Left renal pelvis (tissue), 4 donors: ENCODE data around the gene NEURL1B. TPM values are rescaled to one million over a fixed set of nuclear protein-coding genes. Genes with fewer than 3 reads are reported as not detected.
A peak's percentile ranks its signal among the peaks of the same experiment; 100 is the strongest.
"Not testable (repeated sequence)": the region's sequence is repeated elsewhere in the genome, so short reads cannot be mapped to it uniquely, and the experiment has no call there.

Source experiments
- DNase-seq, 4 donors: peaks; one replicate each; pipeline ENCODE4 v3.0.0-alpha.2; 2013; ENCODE audit warnings: low read depth in 4 of 4, low spot score in 3 of 4
- polyA plus RNA-seq, 4 donors: library from polyadenylated mRNA; unstranded; fragments of 120-200 nt; gene quantifications; one replicate each; pipeline ENCODE4 v1.2.1, GENCODE V29; 2013; ENCODE audit not compliant: insufficient read length in 4 of 4

Gene NEURL1B, protein sequence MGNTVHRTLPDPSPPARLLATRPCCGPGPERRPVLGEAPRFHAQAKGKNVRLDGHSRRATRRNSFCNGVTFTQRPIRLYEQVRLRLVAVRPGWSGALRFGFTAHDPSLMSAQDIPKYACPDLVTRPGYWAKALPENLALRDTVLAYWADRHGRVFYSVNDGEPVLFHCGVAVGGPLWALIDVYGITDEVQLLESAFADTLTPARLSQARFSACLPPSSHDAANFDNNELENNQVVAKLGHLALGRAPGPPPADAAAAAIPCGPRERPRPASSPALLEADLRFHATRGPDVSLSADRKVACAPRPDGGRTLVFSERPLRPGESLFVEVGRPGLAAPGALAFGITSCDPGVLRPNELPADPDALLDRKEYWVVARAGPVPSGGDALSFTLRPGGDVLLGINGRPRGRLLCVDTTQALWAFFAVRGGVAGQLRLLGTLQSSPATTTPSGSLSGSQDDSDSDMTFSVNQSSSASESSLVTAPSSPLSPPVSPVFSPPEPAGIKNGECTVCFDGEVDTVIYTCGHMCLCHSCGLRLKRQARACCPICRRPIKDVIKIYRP
- 10 to 100 TPM; 14.8 to 16.1 (median 15.4) TPM for polyA plus RNA-seq

DNA sequence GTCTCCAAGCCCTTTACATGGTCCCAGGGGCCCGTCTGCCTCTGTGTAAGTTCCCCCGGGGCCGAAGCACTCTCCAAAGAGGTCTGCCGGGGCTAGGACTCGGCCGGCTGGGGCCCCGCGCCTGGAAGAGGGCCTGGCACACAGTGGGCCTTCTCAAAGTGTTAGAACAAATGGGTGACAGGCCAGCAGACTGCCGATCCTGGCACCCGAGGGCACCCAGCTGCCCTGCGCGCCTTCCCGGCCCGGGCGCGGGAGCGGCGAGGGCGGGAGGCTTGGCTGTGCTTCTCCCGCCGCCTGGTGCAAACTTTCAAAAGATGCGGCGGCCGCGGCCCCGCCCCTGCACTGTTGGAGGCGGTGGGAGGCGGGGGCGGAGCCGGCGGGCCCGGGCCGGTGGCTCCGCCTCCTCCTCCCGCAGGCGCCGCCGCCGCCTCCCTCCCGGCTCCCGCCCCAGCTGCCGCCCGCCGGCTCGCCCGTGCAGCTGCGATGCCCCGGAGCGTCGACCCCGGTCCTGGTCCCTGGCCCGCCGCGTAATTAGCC lies at the start of gene NEURL1B:
Gene NEURL1B (plus strand): TSS at position 442 of the 537 bp plus-strand sequence. CDS start 144 bp downstream, outside the sequence.
- DNase-seq = peak in 3 of 4 donors; percentile 62 to 72 (median 64)

DNA sequence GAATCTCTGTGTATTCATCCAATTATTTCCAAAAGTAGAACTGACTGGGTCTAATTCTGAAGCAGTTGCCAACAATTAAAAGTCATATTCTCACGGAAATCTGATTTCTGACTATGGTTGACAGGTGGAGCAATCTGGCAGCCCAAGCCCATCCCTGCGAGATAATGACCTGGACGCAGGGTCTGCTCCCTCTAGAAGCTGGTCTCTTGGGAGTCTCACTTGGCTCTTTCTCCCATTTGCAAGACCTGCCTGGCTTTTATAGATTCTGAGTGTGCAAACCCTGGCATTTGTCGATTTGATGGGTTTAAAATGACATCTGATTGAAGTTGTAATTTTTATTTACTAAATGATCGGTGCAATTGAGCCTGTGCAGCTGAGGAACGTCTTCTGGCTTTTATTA lies 49.4 kb upstream of the NEURL1B start:
- no peak for DNase-seq

DNA sequence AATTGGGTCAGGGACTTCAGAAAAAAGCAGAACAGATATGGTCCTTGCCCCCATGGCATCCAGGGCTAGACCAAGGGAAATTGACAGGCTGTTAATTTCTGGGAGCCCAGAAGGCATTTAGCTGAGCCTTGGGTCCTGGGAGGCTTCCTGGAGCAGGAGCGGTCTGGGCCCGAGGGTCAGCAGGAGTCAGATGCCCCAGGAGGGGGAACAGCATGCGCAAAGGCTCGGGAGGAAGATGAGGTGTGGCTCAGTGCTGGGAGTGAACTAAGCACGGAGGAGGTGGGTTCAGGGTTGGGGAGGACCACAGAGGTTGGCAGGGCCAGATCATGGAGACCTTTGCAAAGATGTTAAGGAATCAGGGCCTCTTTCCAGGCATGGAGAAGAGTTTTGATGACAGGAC lies 48.2 kb upstream of the NEURL1B start:
- DNase-seq = no peak

DNA sequence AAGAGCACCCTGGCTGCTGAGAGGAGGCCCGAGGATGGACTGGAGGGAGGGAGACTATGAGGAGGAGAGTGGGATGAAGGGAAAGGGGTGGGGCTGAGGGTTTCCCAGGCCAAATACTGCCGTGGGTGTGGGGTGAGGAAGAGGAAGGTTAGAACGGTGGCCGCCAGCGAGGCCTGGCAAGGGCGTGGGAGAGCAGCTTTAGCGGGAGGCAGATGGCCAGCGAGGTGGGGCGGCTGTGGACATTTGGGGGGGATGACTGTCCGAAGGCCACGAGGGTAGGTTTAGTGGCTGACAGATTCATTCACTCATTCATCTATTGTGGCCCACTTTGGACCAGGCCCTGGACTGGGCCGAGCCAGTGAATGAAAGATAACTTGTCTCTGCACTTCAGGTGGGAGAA lies 47.8 kb upstream of the NEURL1B start:
- DNase-seq = no peak

DNA sequence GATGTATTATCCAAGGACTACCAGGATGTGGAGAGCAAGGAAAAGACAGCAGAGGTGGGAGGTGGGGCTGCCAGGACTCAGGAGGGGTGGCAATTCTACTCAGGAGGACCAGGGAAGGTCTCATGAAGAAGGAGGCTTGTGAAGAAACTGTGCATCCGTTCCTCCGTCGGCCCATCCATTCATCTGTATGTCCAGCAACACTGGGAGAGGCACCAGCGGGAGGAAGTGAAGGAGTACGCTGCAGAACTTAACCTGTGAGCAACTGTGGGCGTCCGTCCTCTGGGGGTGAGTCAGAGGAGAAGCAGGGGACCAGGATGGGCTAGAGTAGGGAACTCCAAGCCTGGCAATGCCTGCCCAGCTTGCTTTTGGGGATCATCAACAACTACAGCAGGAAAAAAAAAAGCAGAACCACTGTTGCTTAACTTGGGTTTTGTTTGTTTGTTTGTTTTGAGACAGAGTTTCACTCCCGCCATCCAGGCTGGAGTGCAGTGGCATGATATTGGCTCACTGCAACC lies 47.3 kb upstream of the NEURL1B start:
- DNase-seq = no peak

DNA sequence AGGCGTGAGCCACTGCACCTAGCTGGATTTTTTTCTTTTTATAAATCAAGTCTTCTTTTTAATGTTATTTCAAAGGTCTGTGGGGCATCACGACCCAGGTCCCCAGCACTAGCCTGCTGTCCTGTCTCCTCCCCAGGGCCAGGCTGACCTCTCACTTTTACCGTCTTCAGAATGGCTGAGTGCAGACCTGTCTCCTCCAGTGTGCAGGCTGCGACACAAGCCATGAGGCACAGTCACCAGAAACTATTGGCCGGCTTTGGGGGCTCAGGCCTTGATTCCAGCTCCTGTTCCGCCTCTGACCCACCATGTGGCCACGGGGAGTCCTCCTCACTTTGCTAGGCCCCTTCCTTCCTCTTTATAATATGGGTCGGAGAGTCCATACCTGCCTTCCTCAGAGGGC lies 46.6 kb upstream of the NEURL1B start:
- DNase-seq = no peak

DNA sequence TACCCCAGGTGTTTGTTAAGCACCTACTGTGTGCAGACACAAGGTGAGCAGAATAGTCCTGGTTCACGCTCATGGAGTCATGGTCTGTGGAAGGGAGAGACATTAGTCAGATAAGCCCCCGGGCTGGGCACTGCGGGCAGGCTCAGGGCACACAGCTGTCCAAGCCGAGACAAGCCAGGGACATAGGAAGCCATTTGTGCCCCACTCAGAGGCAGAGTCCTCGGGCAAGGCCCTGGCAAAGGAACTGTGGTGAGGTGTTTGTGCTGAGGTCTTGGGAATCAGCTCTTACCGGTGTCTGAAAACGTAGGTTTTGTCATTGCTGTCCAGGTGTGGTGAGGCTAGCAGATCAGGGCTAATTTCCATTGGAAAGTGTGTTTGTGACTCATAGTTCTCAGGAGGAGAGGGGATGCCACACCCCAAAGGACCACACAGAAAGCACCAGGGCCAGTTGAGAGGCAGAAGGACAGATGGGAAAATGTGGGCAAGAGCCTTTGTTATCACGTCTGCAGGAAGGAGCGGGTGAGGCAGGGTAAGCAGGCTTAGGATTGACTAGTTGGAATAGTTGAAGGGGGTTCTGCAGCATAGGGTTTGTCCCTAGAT lies 46.1 kb upstream of the NEURL1B start:
- no peak for DNase-seq

DNA sequence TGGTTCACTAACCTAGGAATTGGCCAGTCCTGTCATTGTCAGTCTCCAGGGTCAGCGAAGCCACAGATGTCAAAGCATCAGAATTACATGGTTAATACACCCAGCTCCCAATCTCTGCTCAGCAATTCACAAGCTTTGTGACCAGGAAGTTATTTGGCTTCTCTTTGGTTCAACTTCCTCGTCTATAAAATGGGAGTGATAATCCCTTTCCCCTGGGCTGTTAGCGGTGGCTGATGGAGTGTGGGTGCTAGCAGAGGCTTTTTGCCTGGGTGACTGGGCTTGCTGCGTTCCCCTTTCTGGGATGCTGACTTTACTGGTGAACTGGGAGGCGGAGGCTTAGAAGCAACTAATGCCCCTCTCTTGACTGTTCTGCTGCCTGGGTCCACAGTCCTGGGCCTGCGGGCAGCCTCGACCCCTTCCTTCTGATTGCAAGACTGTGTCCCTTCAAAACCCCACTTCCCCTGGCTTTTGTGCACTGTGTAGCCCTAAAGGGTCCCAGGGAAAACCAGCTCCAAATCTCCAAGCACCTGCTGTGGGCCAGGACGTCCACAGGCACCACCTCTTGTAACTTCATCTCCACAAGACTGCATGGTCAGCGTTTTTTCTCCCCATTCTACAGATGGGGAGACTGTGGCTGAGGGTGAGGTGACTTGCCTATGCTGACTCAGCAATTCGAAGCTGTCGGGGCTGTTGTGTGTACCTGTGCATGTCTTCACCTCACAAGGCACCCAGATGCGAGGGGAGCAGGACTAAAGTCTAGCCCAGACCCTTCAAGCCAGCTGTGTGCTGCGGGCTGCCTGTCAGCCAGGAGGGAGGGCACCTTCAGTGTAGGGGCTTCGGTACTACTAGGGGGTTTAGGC lies 45.2 kb upstream of the NEURL1B start:
- no peak for DNase-seq

DNA sequence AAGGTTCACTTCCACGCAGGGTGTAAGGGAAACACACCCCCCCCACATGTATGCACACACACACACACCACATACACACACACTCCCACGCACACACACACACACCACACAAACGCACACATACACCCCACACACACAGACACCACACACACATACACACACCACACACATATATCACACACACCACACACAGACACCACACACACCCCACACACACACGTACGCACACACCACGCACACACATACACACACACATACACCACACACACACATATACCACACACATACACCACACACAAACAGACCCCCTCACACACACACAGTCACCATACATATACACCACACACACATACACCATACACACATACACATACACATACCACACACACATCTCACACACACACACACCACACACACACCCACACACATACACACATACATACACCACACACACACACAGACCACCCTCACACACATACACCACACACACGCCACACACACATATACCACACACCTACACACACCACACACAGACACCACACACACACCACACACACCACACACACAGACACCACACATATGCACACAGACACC lies 44.3 kb upstream of the NEURL1B start:
- DNase-seq = no peak

DNA sequence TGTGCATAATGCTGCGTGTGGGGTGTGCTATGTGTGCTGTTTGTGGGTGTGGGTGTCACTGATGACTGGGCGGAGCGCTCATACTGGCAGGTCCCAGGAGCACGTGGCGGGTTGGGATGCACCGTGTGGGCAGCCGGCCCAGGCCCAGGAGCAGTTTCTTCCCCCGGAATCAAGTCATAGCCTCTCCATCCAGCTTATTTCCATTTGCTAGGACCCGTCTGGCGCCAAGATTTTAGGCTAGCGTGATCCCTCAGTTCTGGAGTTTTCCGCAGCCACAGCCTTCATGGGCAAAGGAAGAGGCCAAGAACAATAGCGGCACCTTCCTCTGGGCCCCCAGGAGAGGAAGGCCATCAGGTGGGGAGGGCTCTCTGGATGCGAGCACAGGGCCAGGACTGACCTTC lies 43.3 kb upstream of the NEURL1B start:
- DNase-seq = no peak

DNA sequence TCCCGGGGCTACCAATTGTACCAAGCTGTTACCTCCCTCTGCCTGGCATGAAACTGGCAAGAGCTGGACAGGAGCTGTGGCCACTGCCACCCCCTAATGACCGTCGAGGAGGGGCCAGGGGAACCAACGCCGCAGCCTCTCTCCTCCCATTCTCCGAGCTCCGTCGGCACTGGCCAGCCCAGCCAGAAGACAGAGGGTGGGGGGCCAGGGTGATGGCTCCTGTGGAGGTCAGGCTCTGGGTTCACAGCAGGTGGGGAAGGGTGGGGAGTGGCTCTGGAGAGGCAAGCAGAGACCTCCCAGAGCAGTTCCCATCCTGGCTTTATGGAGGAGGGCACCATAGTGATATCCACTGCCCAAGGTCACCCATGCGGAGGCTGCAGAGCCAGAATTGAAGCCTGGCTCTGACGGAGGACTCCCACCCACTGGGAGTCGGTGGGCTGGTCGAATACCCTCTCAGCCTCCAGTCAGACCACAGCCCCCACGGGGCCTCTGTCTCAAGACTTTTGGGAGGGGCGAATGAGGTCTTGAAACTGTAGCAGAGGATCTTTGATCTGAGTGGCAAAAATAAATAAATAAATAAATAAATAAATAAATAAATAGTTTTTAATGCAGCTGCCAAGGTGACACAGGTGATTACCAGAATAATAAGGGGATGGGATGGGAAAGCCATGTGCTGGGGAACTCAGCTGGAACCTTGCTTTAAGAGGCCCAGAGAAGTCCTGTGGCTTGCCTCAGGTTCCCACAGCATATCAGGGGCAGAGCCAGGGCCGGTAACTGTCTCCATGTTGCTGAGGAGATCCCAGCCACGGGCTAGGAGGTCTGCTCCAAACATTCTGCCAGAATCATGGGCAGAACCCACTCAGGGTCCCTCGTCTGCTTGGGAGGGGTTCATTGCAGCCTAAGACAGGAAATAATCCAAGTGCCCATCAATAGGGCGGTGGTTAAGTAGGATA lies 42.5 kb upstream of the NEURL1B start:
- no peak for DNase-seq

DNA sequence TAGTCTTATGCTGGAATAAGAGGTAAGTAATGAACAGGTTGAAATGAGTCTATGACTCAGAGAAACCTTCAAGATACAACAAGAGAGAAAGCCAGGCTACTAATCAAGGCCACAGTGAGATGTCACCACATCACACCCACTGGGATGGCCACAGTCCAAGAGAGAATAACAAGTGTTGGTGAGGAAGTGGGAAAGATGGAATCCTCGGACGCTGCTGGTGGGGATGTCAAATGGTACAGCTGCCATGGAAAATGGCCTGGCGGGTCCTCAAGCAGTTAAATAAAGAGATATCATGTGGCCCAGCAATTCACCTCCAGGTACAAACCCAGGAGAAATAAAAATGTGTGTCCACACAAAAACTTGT lies 41.9 kb upstream of the NEURL1B start:
- no peak for DNase-seq

DNA sequence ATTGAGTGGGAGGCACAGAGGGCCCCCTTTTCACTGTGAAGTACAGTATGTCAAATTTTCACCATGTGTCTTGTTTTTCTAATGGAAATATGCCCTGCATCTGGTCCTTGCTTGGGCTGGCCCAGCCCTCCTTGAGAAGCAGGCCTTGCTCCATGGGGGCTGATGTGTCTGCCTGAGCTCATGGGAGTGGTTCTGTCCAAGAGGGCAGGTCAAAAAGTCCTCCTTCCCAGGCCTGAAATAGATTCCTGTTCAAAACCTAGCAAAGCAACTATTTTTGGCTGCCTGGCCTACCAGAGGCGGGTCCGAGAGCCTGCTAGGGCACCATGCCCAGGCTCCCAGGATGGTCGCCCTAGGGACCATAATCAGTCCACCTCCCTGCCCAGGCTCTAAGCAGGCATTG lies 40.5 kb upstream of the NEURL1B start:
- no peak for DNase-seq

DNA sequence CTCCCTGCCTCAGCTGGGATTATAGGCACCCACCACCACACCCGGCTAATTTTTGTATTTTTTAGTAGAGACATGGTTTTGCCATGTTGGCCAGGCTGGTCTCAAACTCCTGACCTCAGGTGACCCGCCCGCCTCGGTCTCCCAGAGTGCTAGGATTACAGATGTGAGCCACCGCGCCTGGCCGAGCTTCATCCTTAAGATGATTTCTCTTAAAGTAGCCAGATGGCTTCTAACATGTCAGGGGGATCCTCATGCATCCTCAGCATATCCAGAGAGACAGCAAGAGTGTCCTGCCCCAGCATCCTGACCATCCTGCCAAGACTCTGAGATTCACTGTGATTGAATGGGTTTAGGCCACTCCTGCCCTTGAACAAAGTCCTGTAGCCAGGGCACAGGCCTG lies 39.5 kb upstream of the NEURL1B start:
- not testable (repeated sequence) for DNase-seq

DNA sequence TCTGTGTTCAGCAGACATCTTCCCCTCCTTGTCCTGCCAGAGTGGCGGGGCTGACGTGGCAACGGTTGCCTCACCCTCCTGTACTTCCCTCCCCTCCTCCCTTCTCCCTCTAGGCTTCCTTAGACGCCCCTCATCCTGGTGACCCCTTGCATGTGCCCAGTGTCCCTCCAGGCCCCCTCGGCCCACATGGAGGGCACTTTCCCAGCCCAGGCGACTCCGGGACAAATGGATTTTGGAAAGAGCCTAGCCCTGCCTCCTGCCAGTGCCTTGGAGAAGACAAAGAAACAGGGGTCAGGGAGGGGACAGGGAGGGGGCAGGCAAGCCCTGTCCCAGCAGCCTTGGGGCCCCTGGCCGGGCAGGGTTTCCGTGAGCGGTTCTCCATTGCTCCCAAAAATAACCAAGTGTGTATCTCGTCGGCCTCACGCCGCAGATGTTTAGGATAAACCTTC lies 38.3 kb upstream of the NEURL1B start:
- DNase-seq = peak in 3 of 4 donors; percentile 20 to 29 (median 21)

DNA sequence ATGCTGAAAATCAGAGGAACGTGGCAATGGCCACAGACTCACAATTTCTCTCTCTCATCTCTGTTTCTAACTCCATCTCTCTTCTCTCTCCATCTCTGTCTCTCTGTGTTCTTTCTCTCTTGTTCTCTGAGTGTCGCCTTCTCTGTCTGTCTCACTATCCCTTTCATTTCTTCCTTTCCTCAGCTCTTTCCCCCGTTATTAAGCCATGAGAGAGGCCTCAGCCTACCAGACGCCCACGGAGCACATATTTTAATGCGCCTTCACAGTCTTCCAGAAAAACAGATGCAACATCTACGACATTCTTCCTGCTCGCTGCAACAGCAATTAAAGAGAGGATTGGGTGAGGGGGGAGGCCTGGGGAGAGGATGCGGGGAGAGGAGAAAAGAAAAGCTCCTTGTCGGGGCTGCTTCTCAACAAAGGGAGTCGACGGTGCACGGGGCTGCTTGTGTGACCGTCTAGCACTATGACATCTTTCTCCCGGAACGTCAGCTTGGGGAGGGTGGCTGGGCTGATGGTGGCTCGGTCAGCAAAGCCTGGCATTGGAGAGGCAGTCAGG lies 37.7 kb upstream of the NEURL1B start:
- DNase-seq = peak; percentile 36 to 56 (median 42)

DNA sequence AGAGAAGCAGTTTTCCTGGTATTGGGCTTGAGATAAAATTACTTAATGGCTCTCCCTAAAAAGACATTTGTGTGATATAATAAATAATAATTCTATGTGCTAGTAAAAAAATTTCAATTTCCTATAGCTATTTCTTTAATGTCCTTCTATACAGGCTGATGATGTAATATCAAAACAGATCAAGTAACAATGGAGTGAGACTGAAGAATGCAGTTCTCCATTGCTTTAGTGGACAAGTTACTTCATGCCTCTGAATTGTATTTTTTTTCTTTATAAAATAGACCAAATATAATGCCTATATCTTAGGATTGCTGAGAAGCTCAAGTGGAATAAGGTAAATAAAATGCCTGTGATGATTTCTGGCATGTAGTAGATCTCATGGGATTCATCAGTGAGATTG lies 35.6 kb upstream of the NEURL1B start:
- DNase-seq = no peak

DNA sequence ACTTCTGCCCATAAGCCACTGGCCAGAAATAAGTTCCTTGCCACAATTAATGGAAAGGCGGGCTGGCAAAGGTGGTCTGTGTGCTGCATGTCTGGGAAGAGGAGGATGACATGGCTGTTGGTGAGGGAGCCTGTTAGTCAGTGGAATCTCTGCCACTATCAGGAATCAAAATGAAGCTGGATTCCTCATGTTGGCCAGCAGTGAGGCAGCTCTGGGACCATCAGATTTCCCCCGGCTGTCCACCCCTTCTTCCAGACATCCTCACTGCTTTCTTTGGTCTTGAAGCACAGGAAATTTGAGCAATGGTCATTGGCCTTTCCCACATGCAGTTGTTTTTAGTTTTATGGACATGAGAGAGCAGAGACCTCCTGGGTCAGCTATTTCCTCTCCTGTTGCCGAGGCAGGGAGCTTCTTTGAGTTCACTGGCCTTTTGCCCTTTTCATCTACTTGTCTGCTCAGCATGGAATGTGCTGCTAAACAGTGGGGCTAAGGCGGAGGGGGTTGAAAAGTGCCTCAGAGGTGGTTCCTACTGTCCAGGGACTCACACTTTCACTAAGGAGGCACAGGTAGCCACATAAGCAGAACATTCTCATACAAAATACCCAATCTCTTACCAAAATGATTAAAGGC lies 34.8 kb upstream of the NEURL1B start:
- no peak for DNase-seq
